ENCODE data around the gene NTHL1. TPM values are rescaled to one million over a fixed set of nuclear protein-coding genes. Genes with fewer than 3 reads are reported as not detected.

NTHL1 gene
- total RNA-seq, 1 experiment from 2014 or later, result 39.8 TPM

Small RNA genes lying within 50 kb of the gene (microRNA-seq; reads per million reads assigned to microRNA genes)
- not detected for gene MIR1225 (ENCODE audit: unreplicated experiment)

Other genes starting within 250 kb of the NTHL1 start
- 58.9 TPM for gene HAGH, start 221.0 kb downstream of the NTHL1 start, total RNA-seq (2021; ENCODE audit: unreplicated experiment)
- 34.6 TPM for gene FAHD1, start 220.6 kb downstream of the NTHL1 start, total RNA-seq (2021; ENCODE audit: unreplicated experiment)
- gene MEIOB, start 175.7 kb downstream of the NTHL1 start, total RNA-seq (2021; ENCODE audit: unreplicated experiment), result not detected
- 3.3 TPM for gene HS3ST6, start 129.4 kb downstream of the NTHL1 start, total RNA-seq (2021; ENCODE audit: unreplicated experiment)
- 25.3 TPM for gene MSRB1, start 104.6 kb downstream of the NTHL1 start, total RNA-seq (2021; ENCODE audit: unreplicated experiment)
- 0.26 TPM for gene RPL3L, start 93.1 kb downstream of the NTHL1 start, total RNA-seq (2021; ENCODE audit: unreplicated experiment)
- 287 TPM for gene NDUFB10, start 88.3 kb downstream of the NTHL1 start, total RNA-seq (2021; ENCODE audit: unreplicated experiment)
- gene RPS2, start 83.0 kb downstream of the NTHL1 start, total RNA-seq (2021; ENCODE audit: unreplicated experiment), result 2,794 TPM
- not detected for gene RNF151, start 81.0 kb downstream of the NTHL1 start, total RNA-seq (2021; ENCODE audit: unreplicated experiment)
- gene TBL3, start 75.8 kb downstream of the NTHL1 start, total RNA-seq (2021; ENCODE audit: unreplicated experiment), result 42.4 TPM
- gene NOXO1, start 66.4 kb downstream of the NTHL1 start, total RNA-seq (2021; ENCODE audit: unreplicated experiment), result 4.0 TPM
- 49.2 TPM for gene GFER, start 63.6 kb downstream of the NTHL1 start, total RNA-seq (2021; ENCODE audit: unreplicated experiment)
- gene SYNGR3, start 57.9 kb downstream of the NTHL1 start, total RNA-seq (2021; ENCODE audit: unreplicated experiment), result 15.2 TPM
- 85.7 TPM for gene ZNF598, start 38.0 kb downstream of the NTHL1 start, total RNA-seq (2021; ENCODE audit: unreplicated experiment)
- 15.3 TPM for gene NPW, start 28.0 kb downstream of the NTHL1 start, total RNA-seq (2021; ENCODE audit: unreplicated experiment)
- 174 TPM for gene NHERF2, start 20.9 kb downstream of the NTHL1 start, total RNA-seq (2021; ENCODE audit: unreplicated experiment)
- gene TSC2, start 151 bp upstream of the NTHL1 start, total RNA-seq (2021; ENCODE audit: unreplicated experiment), result 115 TPM
- gene PKD1, start 88.1 kb upstream of the NTHL1 start, total RNA-seq (2021; ENCODE audit: unreplicated experiment), result 279 TPM
- gene RAB26, start 100.8 kb upstream of the NTHL1 start, total RNA-seq (2021; ENCODE audit: unreplicated experiment), result 92.2 TPM
- 108 TPM for gene TRAF7, start 107.9 kb upstream of the NTHL1 start, total RNA-seq (2021; ENCODE audit: unreplicated experiment)
- 4.5 TPM for gene CASKIN1, start 148.8 kb upstream of the NTHL1 start, total RNA-seq (2021; ENCODE audit: unreplicated experiment)
- gene MLST8, start 157.6 kb upstream of the NTHL1 start, total RNA-seq (2021; ENCODE audit: unreplicated experiment), result 91.1 TPM
- 8.7 TPM for gene BRICD5, start 163.0 kb upstream of the NTHL1 start, total RNA-seq (2021; ENCODE audit: unreplicated experiment)
- gene PGP, start 167.0 kb upstream of the NTHL1 start, total RNA-seq (2021; ENCODE audit: unreplicated experiment), result 48.7 TPM
- gene E4F1, start 175.8 kb upstream of the NTHL1 start, total RNA-seq (2021; ENCODE audit: unreplicated experiment), result 50.8 TPM
- gene DNASE1L2, start 188.6 kb upstream of the NTHL1 start, total RNA-seq (2021; ENCODE audit: unreplicated experiment), result 4.4 TPM
- gene ECI1, start 203.8 kb upstream of the NTHL1 start, total RNA-seq (2021; ENCODE audit: unreplicated experiment), result 117 TPM
- gene RNPS1, start 220.3 kb upstream of the NTHL1 start, total RNA-seq (2021; ENCODE audit: unreplicated experiment), result 249 TPM